SW 1271 (cell line): ENCODE results near the gene ATG12.
A peak's percentile ranks its signal among the peaks of the same experiment; 100 is the strongest.
"Not testable (repeated sequence)": the region's sequence is repeated elsewhere in the genome, so short reads cannot be mapped to it uniquely, and the experiment has no call there.

Experiments used
- DNase-seq, 2 experiments: peaks; one replicate each; lab custom pipeline; 2025; lab: John Stamatoyannopoulos, UW

The ATG12 gene

DNA sequence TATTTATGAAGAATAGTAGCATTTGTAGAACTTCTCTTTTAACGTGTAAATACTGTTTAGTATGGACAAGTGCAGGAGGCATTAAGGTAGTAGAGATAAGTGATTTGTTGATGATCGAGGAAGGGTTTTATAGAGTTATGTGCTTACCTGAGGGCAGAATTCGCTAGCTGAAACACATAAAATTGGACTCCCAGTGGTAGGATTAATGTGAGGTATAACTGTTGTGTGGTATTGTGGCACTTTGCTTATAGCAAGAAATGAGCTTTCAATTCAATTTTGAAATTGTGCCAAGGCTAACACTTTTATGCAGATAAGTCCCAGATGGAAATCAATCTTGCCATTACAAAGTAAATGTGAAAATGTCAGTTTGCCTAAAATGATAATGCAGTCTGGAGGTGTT, 1.6 kb upstream of the ATG12 start:
- DNase-seq = no peak

DNA sequence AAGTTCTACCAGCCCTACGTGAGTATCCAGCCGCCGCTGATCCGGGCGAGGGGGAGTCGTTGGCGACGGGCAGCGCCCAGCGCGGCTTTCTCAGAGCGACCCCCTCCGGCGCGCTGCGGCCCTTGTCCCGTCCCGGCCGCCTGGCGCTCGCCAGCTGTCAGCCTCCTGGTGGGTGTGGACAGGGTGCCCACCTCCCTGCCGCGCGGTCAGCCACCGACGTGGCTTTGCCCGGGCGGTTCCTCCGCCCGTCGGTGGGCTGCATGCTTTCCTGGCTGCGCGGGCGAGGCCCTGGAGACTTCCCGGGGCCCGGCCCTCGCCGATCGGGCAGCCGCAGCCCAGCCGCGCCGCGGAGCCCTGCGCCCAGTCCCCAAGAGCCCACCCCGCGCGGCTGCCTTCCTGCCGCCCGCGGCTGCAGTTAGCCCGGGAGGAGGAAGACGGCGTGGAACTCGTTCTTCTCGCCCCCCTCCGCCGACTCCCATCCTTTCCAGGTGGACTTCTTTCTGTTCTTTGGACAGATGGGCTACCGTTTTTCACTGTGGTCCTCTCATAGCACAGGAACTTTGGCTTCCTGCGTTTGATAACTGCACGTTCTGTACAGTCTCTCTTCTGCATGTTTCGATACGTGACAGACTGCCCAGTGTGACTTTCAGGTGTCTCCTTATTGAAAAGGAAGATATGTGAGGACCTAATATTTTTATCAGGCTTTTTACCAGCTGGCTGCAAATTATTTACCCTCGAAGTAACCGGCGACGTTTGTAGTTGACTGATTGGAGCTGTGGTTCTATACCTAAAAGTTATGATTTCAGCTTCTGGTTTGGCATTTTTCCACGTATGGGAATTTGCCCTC, 947 bp upstream of the ATG12 start:
- peak; percentile 58 to 83 for DNase-seq

DNA sequence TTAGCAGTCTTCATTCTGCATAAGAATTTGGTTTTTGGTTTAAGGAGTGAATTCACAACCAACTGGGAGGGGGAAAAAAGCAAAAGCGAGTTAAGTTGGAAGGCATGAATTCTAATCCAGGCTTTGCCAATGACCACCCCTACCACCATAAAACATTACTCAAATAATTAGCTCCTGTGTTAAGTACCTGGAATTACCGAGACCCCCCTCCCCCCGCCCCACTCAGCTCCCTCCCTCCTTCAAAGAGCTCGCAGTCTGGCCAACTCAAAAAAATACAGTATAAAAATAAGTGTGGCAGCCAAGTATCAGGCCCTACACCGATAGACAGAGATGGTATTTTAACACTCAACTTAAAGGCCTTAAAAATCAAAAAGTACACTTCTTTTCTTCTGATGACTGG, 492 bp downstream of the ATG12 start:
- no peak for DNase-seq

DNA sequence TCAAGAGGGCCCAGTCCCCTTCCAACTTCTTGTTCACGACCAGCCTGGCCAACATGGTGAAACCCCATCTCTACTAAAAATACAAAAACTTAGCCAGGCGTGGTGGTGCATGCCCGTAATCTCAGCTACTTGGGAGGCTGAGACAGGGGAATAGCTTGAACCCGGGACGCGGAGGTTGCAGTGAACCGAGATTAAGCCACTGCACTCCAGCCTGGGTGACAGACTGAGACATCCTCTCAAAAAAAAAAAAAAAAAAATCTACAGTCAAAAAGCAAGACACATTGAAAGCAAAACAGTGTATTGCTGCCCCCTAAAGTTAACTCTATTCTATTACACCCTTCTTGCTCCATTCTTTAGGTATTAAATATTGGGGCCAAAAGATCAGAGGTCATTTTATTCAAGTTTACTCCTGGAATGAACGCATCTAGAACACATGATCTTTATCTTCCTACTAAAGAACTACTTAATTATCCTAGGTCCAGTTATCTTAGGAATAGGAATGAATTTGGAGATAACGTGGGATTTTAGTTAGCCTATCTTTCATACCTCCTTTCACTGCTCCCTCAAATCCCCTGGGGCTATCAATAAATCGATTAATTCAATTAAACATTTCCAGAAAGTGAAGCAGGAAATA, 2.4 kb downstream of the ATG12 start:
- peak; percentile 25 to 81 for DNase-seq

- DNase-seq = no peak
Observed at GRCh38 chr5:115835481-115835880, 5.9 kb downstream of the ATG12 start.

DNA sequence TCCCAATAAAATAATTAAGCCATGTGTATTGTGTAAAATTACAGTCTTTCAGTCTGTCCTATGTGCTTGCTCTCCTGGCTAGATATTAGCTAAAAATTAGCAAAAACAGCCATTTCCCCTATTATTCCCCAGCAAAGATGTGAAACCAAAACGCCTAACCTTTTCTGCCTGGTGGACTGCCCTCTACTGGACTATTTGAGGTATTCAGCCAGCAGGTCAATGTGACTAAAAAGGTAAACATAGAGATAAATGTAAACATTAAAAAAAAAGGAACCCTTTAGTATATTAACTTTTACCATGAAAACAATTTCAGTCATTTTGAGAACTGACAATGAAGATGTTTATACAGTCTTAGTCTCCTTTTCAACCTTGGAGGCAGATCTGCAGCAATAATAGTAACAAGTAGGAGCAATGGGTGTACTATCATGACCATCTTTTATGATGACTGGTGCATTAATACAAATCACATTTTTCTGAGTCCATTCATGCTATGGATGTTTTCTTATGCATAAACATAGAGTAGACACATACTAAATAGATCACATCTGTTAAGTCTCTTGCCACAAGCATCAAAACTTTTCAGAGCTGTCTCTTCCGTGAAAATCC, 10.1 kb downstream of the ATG12 start:
- peak in 1 of 2 experiments; percentile 56 for DNase-seq

- no peak for DNase-seq
Observed at GRCh38 chr5:115829913-115830312, 11.5 kb downstream of the ATG12 start.

- no peak for DNase-seq
Observed at GRCh38 chr5:115825948-115826347, 15.4 kb downstream of the ATG12 start.

DNA sequence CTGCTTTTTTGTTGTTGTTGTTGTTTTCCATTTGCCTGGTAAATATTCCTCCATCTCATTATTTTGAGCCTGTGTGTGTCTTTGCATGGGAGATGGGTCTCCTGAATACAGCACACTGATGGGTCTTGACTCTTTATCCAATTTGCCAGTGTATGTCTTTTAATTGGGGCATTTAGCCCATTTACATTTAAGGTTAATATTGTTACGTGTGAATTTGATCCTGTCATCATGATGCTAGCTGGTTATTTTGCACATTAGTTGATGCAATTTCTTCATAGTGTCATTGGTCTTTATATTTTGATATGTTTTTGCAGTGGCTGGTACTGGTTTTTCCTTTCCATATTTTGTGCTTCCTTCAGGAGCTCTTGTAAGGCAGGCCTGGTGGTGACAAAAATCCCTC, 16.4 kb downstream of the ATG12 start:
- not testable (repeated sequence) for DNase-seq

DNA sequence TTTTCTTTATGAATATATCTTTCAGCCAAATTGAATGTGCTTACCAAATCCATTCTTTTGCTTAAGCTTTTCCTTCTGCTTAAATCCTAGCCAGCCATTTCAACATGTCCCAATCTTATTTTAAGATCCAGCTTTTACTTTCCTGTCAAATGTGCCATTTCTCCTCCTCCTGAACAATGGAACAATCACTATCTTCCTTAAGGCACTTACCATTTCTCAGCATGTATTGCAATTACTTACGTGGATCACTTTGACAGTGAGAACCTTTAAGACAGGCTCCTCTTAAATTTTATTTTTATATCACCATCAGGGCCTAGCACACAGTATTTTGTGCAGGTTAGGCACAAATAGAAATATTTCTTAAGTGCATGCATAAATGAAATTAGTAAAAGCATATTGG, 20.5 kb downstream of the ATG12 start:
- DNase-seq = no peak

DNA sequence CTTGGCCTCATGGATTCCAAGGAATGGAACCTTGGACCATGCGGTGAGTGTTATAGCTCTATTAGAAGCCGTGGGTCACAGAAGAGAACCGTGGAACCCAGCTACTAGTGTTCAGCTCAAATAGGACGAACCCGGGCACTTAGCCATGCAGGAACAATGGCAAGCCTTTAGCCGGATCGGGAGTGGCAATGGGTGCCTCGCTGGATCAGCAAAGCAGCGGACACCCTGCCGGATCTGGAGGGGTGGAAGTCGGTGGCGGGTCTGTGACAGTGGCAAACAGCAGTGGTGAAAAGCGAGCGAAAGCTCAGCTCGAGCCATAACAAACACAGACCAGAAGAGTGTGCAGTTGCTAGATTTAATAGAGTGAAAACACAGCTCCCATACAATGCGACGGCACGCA, 22.5 kb downstream of the ATG12 start:
- DNase-seq = no peak

DNA sequence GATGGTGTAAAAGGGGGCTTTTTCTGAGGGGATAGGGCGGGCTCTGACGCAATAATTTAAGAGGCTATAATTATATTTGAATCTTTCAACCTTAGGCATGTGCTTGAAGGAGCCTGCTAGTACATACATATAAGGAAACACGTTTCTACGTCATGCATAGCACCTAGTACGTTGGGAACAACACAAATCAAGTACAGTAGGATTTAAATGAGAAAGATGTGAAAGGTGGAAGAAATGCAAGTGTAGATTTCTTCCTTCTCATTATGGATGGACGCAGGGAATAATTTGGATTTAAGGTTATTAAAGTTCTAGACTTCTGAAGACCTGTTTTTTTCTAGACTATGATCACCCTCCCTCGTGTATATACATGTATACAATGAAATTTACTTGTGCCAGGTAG, 24.0 kb downstream of the ATG12 start:
- DNase-seq = no peak

DNA sequence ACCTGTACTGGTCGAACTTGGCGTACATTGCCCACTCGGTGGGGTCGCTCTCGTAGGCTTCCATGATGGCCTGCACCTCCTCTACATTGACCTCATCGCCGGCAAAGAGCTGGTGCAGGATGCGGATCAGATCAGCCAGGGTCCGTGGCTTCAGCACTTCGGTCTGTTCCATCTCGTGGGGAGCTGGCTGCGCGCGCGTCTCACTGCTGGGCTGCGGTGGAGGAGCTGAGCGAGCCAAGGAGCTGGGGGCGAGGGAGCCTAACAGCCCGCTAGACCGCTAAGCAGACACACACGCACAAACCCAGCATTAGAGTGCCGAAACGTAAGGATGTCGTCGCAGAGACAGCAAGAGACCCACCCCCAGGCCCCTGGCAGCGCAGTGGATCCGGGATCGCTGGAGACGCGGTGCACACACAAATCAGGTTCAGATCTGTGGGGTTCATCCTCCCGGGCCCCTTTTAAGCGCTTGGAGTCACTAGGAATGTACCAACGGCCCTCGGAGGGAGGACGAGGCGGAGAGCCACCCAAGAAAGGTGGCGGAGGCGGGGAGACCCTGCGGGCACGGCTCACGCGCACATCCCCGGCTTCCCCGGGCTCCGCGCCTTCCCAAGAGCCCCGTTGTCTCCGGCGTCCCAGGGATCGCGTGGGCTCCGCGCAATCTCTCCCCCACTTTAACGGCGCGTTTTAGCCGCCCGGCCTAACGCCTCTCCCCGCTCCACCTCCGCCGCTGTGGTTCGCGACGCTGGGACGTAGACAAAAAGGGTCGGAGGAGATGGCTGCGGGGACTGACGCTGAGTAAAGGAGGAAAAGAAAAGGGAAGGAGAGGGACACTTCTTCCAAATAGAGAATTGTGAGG, 24.9 kb downstream of the ATG12 start, which contains the start of gene CDO1:
TSS of gene CDO1 (minus strand) at position 434 of the 856 bp plus-strand sequence. CDS start at position 172, 262 bp downstream.
- no peak for DNase-seq

- DNase-seq = no peak
Observed at GRCh38 chr5:115815693-115816225, 25.6 kb downstream of the ATG12 start.

- DNase-seq = no peak
Observed at GRCh38 chr5:115815006-115815692, 26.2 kb downstream of the ATG12 start.

DNA sequence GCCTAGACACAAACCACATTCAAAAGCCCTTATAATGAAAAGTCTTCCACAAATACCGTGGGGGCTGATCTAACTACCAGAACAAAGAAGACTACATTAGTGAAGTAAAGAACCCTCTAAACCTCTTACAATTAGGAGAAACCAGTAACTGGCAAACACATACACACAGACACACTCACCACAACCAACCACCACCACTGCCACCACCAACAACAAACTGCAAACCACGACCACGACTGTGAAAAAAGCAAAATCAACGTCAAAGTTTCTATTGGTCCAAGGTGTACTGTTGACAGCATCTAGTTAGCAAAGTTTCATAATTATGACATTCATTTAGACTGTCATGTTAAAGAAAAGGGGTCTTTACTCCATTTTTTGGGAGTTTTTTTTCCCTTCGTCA, 27.6 kb downstream of the ATG12 start:
- DNase-seq = no peak

DNA sequence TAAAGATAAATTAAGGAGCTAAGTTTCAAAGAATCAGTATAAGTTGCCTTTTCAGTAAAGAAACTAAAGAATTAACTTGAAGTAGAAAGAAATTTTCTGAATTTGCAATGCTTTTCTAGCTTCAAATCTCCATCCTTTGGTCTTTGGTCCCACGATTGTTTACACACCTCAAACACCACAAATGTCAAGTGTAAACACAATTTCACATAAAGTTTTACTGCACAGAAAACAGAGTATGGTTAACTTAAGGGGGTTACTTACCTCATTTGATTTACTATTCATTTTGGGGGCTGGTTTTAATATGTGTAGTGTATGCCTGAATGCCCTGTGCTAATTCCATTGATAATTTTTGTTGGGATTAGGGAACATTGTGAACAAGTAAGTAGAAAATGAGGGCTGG, 29.0 kb downstream of the ATG12 start:
- no peak for DNase-seq

DNA sequence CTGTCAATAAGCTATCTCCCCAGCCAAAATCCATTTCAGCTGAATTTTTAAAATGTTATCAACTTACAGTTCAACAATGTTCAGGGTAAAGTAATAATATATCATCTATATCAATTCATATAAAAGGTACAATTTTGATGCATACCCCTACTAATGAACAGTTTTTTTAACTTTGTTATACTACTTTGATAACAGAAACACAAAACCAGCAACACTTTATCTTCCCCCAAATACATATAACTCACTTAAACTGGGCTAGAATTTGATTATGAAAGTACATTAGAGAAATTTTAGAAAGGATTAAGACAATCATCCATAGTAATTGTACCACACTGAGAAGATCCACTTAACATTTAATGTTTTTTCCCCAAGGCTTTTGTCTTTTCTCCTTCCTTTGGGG, 30.0 kb downstream of the ATG12 start:
- no peak for DNase-seq

DNA sequence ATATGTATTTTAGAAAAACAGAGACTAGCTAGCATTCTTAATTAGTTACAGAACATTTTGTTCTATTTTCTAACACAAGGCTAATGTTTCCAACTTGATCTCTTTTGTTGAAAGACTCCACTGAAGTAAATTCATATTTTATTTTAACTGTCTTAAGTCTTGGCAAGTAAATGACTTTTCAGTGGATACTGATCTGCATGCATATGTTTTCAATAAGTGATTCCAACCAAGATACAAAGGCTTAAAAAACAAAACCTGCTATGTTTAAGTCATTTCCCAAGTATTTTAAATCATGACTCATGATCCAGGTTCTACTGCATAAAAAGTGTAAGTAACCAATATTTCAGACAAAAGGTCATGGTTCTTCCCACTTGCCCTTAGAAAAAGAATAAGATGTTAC, 30.6 kb downstream of the ATG12 start:
- DNase-seq = no peak

GRCh38 chr5:115809946-115810345, 31.4 kb downstream of the ATG12 start:
- DNase-seq = no peak

DNA sequence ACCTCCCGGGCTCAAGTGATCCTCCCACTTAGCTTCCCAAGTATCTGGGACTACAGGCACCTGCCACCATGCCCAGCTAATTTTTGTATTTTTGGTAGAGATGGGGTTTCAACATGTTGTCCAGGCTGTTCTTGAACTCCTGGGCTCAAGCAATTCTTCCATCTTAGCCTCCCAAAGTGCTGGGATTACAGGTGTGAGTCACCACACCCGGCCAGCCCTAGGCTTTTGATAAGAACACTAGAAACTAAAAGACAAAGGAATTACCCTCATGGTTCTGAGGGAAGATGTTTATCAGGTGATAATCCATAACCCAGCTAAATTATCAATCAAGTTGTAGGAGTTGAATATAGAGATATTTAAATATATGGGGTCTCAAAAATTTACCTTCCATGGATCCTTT, 33.3 kb downstream of the ATG12 start:
- not testable (repeated sequence) for DNase-seq
